Heart left ventricle (tissue), 13 donors: ENCODE results near the gene ARIH2.

Experiments used
- CTCF ChIP-seq, 12 donors: fragments of 200-600 bp; sonication (generic) in 4 of 12; IDR thresholded peaks; one replicate each; pipeline versions ENCODE4 v1.5.0 to v1.8.0; 2018 to 2022; ENCODE audit warnings: antibody characterized with exemption in 12 of 12, mild to moderate bottlenecking in 5 of 12
- POLR2A ChIP-seq, 2 donors: fragments of 450-650 bp; IDR thresholded peaks; one replicate each; pipeline ENCODE4 v1.6.1; 2017; ENCODE audit warnings: antibody characterized with exemption in 2 of 2, mild to moderate bottlenecking in 2 of 2, moderate library complexity in 2 of 2
- donor health status: ischemic (EF 13 %, LVEDD 7.1; RV severe dilation, severe dysfunction).
- donor health status: DM: no; HTN: yes; CAD: no.
- donor health status: DM: no; HTN: no; CAD: no.
- donor health status: ischemic (EF 25% LVEDD 6.9; RV normal size, moderate dysfunction).
- donor health status: ischemic (EF 25% LVEDD 5.7; RV mildly dilated, moderate dysfunction).
- donor health status: ischemic (EF 35%, LVEDD 5.7; RV mildly dilated, moderate dysfunction).
- donor health status: nonischemic (EF 11% LVEDD 7.7; RV severe dilation, severe dysfunction).
- donor health status: DM: yes; HTN: yes; CAD: no.
- donor health status: PGD.
- donor health status: ischemic (EF 29% LVEDD 5.4; RV normal size, mild dysfunction).
- donor health status: nonischemic (EF 23%, LVEDD 6.1; RV moderate dilation, normal function).

DNA sequence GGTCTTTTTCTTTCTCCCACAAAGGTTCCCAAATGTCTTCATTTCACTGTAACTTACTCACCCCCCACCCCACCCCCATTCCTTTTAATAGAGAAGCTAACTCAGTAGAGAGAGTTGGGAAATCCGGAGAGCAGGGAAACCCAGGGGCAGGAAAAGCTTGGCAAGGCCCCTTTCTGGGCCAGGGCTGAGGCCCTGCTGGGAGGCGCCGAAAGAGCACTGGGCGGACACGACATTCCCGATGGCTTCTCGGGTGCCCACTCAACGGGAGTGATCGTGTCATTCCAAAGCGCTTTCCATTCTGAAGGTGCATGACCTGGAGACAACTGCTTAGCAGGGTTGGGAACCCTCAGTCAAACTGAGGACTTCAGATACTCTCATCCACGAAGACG lies 101.3 kb downstream of the ARIH2 start:
- no peak for TF ChIP-seq CTCF (IDR thresholded peaks at IDR 0.05)
- no peak for TF ChIP-seq POLR2A (IDR thresholded peaks at IDR 0.05)
